CD14-positive monocyte (primary cell): Measurements from ENCODE around the gene GPR25. TPM values are rescaled to one million over a fixed set of nuclear protein-coding genes. Genes with fewer than 3 reads are reported as not detected.

Experiments used
- DNase-seq, 3 donors: peaks; one replicate each; pipeline ENCODE4 v3.0.0-alpha.2; 2011 to 2022
- H2AFZ ChIP-seq: 2 replicates; pipeline ENCODE4 v1.6.0; 2012; ENCODE audit warnings: mild to moderate bottlenecking, low read depth, low read length, inconsistent platforms; ENCODE audit not compliant: insufficient read depth, poor library complexity, severe bottlenecking
- H3K27ac ChIP-seq, 2 donors: 1 replicate in 1 of 2; 2 replicates in 1 of 2; pipeline ENCODE4 v1.5.1; 2012 to 2013; ENCODE audit warnings: low read length in 2 of 2, control low read depth in 1 of 2, inconsistent platforms in 1 of 2, low read depth in 1 of 2, mild to moderate bottlenecking in 1 of 2
- H3K27me3 ChIP-seq, 2 donors: one replicate each; pipeline versions ENCODE4 v1.6.0 to v1.6.1; 2011 to 2013; ENCODE audit warnings: low read length in 2 of 2; ENCODE audit not compliant: control insufficient read depth in 2 of 2, insufficient read depth in 2 of 2
- H3K36me3 ChIP-seq, 2 donors: replicated peaks in 1 of 2; 1 replicate in 1 of 2; 2 replicates in 1 of 2; pipeline versions ENCODE4 v1.5.1 to v1.6.1; 2012 to 2013; ENCODE audit warnings: low read length in 2 of 2, control low read depth in 1 of 2, inconsistent platforms in 1 of 2, mild to moderate bottlenecking in 1 of 2; ENCODE audit not compliant: insufficient read depth in 2 of 2, control insufficient read depth in 1 of 2
- H3K4me1 ChIP-seq, 2 donors: 1 replicate in 1 of 2; 2 replicates in 1 of 2; pipeline versions ENCODE4 v1.5.1 to v1.6.1; 2012 to 2013; ENCODE audit warnings: low read length in 2 of 2, control low read depth in 1 of 2, inconsistent platforms in 1 of 2, mild to moderate bottlenecking in 1 of 2, moderate library complexity in 1 of 2; ENCODE audit not compliant: insufficient read depth in 2 of 2, control insufficient read depth in 1 of 2
- H3K4me2 ChIP-seq: replicated peaks from 2 replicates; pipeline ENCODE3; 2012; ENCODE audit warnings: low read length, moderate library complexity, mild to moderate bottlenecking; ENCODE audit not compliant: poor library complexity, severe bottlenecking; ENCODE audit errors: extremely low read depth
- H3K4me3 ChIP-seq, 3 experiments: fragments of 200-600 bp in 1 of 3; sonication (generic) in 1 of 3; replicated peaks in 1 of 3; 1 replicate in 2 of 3; 2 replicates in 1 of 3; pipeline ENCODE4 v1.5.1; 2011 to 2013; ENCODE audit warnings: low read length in 3 of 3, mild to moderate bottlenecking in 3 of 3, control low read depth in 2 of 3, low read depth in 2 of 3, inconsistent platforms in 1 of 3, moderate library complexity in 1 of 3
- H3K79me2 ChIP-seq: 2 replicates; pipeline ENCODE4 v1.6.0; 2012; ENCODE audit warnings: mild to moderate bottlenecking, control low read depth, inconsistent platforms, low read length, moderate library complexity; ENCODE audit not compliant: insufficient read depth
- H3K9ac ChIP-seq: 2 replicates; pipeline ENCODE4 v1.6.0; 2017; ENCODE audit warnings: low read length, mild to moderate bottlenecking; ENCODE audit not compliant: insufficient read depth, poor library complexity, severe bottlenecking
- H3K9me3 ChIP-seq, 2 donors: replicated peaks in 1 of 2; 1 replicate in 1 of 2; 2 replicates in 1 of 2; pipeline versions ENCODE4 v1.5.1 to v1.6.1; 2012 to 2013; ENCODE audit warnings: low read length in 2 of 2, control low read depth in 1 of 2; ENCODE audit not compliant: control insufficient read depth in 1 of 2, insufficient read depth in 1 of 2
- H4K20me1 ChIP-seq: 2 replicates; pipeline ENCODE4 v1.6.0; 2012; ENCODE audit warnings: mild to moderate bottlenecking, low read length, control low read depth, moderate library complexity; ENCODE audit not compliant: insufficient read depth
- H3K27ac Mint-ChIP-seq, 7 donors: one replicate each; pipeline ENCODE4 v1.8.0; 2020; ENCODE audit warnings: mild to moderate bottlenecking in 7 of 7, mixed read lengths in 7 of 7, moderate library complexity in 6 of 7, inconsistent platforms in 2 of 7
- H3K27me3 Mint-ChIP-seq, 3 donors: one replicate each; pipeline ENCODE4 v1.8.0; 2021 to 2022; ENCODE audit warnings: low read depth in 3 of 3, mild to moderate bottlenecking in 3 of 3, mixed read lengths in 3 of 3, moderate library complexity in 3 of 3, inconsistent platforms in 1 of 3
- H3K36me3 Mint-ChIP-seq, 2 donors: one replicate each; pipeline ENCODE4 v1.8.0; 2020; ENCODE audit warnings: mixed read lengths in 2 of 2, inconsistent platforms in 1 of 2, mild to moderate bottlenecking in 1 of 2
- H3K4me1 Mint-ChIP-seq: one replicate; pipeline ENCODE4 v1.8.0; 2020; ENCODE audit warnings: mild to moderate bottlenecking, mixed read lengths
- H3K4me3 Mint-ChIP-seq, 2 donors: one replicate each; pipeline ENCODE4 v1.8.0; 2020; ENCODE audit warnings: mild to moderate bottlenecking in 2 of 2, mixed read lengths in 2 of 2, moderate library complexity in 1 of 2
- H3K9me3 Mint-ChIP-seq, 7 donors: one replicate each; pipeline ENCODE4 v1.8.0; 2020 to 2022; ENCODE audit warnings: mixed read lengths in 7 of 7, mild to moderate bottlenecking in 6 of 7, moderate library complexity in 6 of 7, inconsistent platforms in 2 of 7
- CTCF ChIP-seq: fragments of 200-600 bp; IDR thresholded peaks from one replicate; pipeline ENCODE4 v1.8.0; 2022; ENCODE audit warnings: antibody characterized with exemption, mild to moderate bottlenecking
- WGBS: methylation state at CpG from one replicate; pipeline ENCODE4 v1.1.5; 2013; ENCODE audit warnings: missing lambda C conversion rate; ENCODE audit not compliant: insufficient coverage; 5-methylcytosine and 5-hydroxymethylcytosine counted together
- intact Hi-C, 2 donors: fragments of 100-400 bp; cut with micrococcal nuclease; formaldehyde crosslinking; loops; one replicate each; pipeline versions ENCODE4 v1.15.0 to v1.15.1; 2023
- polyA plus RNA-seq, 3 donors: library from polyadenylated mRNA; depleted of rRNA in 1 of 3; unstranded in 2 of 3; stranded (reverse) in 1 of 3; fragments of 300-500 nt in 2 of 3; fragments of >200 nt in 1 of 3; fragmentation: Illumina TruSeq in 2 of 3; gene quantifications; 1 replicate in 2 of 3; 2 replicates in 1 of 3; pipeline ENCODE4 v1.2.3, GENCODE V29; 2012 to 2021

The GPR25 gene
- polyA plus RNA-seq, 3 donors, result 0.13 TPM; not detected in 2

- Histone ChIP-seq H3K27me3 (no peaks in the 10 kb centered on the region), H3K36me3 (no peaks in the 10 kb centered on the region), H2AFZ (peak overlapping the region; percentile 31), H3K4me2 (no peak overlapping the region), H3K9ac (no peak overlapping the region), H3K4me1 (peaks cover 12 to 18% of the 10 kb centered on the region in 2 donors), H4K20me1 (no peaks in the 10 kb centered on the region), H3K9me3 (no peaks in the 10 kb centered on the region), H3K4me3 (no peak overlapping the region), H3K79me2 (no peaks in the 10 kb centered on the region), H3K27ac (peak overlapping the region in 1 of 2 donors; percentile 33)
- Mint-ChIP-seq H3K27ac (peak overlapping the region in 2 of 7 donors; percentile 35 to 87), H3K9me3 (peaks cover 0 to 1% (median 0%) of the 10 kb centered on the region in 7 donors), H3K36me3 (no peaks in the 10 kb centered on the region), H3K4me1 (peaks cover 25% of the 10 kb centered on the region), H3K27me3 (peaks cover 0 to 2% (median 0%) of the 10 kb centered on the region in 3 donors), H3K4me3 (no peak overlapping the region)
- intact Hi-C loops, result no loop called here
- TF ChIP-seq CTCF, result no peak
- DNase-seq, result peak; percentile 42 to 76 (median 55)
- WGBS, result 67% methylated on average over 3 of the region's 5 CpGs
These were observed 34.9 kb downstream of the GPR25 start for GRCh38 chr1:200907611-200908097.

- no peaks in the 10 kb centered on the region for H3K79me2 ChIP-seq
- Mint-ChIP-seq H3K36me3 (no peaks in the 10 kb centered on the region), H3K4me3 (no peak overlapping the region), H3K4me1 (peaks cover 20% of the 10 kb centered on the region), H3K9me3 (peaks cover 0 to 1% (median 0%) of the 10 kb centered on the region in 7 donors), H3K27ac (peak overlapping the region in 1 of 7 donors; percentile 0), H3K27me3 (peaks cover 0 to 2% (median 0%) of the 10 kb centered on the region in 3 donors)
- H3K4me2 ChIP-seq, result no peak overlapping the region
- no peaks in the 10 kb centered on the region for H3K9me3 ChIP-seq
- no peak overlapping the region for H3K27ac ChIP-seq
- no peaks in the 10 kb centered on the region for H4K20me1 ChIP-seq
- peak overlapping the region; percentile 31 for H2AFZ ChIP-seq
- H3K27me3 ChIP-seq, result no peaks in the 10 kb centered on the region
- no peak for TF ChIP-seq CTCF
- DNase-seq, result no peak
- intact Hi-C loops, result no loop called here
- no peak overlapping the region for H3K4me3 ChIP-seq
- no peak overlapping the region for H3K9ac ChIP-seq
- peaks cover 12 to 14% of the 10 kb centered on the region in 2 donors for H3K4me1 ChIP-seq
- H3K36me3 ChIP-seq, result no peaks in the 10 kb centered on the region
- WGBS, result 86% methylated on average over 3 of the region's 6 CpGs
These were observed 35.5 kb downstream of the GPR25 start for GRCh38 chr1:200908191-200908868.
